K562 treated with DMSO at 1 percent for 48 hours (cell line): ENCODE measurements around the gene DCAF12L2. TPM values are rescaled to one million over a fixed set of nuclear protein-coding genes. Genes with fewer than 3 reads are reported as not detected.

Experiments
- total RNA-seq: library from RNA; unstranded; fragments of 300-600 nt; gene quantifications from 2 replicates; pipeline ENCODE4 v1.2.3, GENCODE V29; 2022; ENCODE audit warnings: low replicate concordance; ENCODE audit errors: extremely low read depth

Gene DCAF12L2
- total RNA-seq = not detected in 2 replicates

GRCh38 chrX:126165721-126166461 is at the start of gene DCAF12L2:
TSS of gene DCAF12L2 (minus strand) at chrX:126166289. CDS start at chrX:126165924, 365 bp downstream.

